OCI-LY7 (cell line): ENCODE results near the gene PLAA.

Experiments
- EZH2phosphoT487 ChIP-seq: fragments of 200-600 bp; sonication (generic); IDR thresholded peaks from 2 replicates; pipeline ENCODE4 v1.6.1; 2018; ENCODE audit warnings: low read depth, borderline replicate concordance, mild to moderate bottlenecking, mixed run types, antibody characterized with exemption, low read length, moderate library complexity, mixed read lengths
- TF ChIP-seq, protein P1 (sequence below): fragments of 200-600 bp; sonication (generic); conservative IDR thresholded peaks from 2 replicates; pipeline ENCODE4 v1.5.1; 2014; ENCODE audit warnings: mild to moderate bottlenecking, antibody characterized with exemption, low read length, moderate library complexity, mixed read lengths

DNA sequence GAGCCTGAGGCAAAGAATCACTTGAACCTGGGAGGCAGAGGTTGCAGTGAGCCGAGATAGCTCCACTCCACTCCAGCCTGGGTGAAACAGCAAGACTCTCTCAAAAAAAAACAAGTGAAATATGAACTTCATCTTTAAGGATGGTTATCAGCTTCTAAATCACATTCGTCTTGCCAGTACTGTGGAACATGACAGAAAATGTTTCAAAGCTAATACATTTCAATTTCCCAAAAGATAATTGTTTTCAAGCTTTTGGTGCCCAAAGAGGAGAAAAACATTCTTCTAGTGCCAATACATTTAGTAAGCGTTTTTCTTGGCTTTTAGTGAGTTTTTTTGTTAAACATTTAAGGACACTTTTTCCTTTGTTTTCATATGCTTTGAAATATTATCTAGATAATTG is 4.8 kb upstream of the PLAA start:
- TF ChIP-seq, protein P1, sequence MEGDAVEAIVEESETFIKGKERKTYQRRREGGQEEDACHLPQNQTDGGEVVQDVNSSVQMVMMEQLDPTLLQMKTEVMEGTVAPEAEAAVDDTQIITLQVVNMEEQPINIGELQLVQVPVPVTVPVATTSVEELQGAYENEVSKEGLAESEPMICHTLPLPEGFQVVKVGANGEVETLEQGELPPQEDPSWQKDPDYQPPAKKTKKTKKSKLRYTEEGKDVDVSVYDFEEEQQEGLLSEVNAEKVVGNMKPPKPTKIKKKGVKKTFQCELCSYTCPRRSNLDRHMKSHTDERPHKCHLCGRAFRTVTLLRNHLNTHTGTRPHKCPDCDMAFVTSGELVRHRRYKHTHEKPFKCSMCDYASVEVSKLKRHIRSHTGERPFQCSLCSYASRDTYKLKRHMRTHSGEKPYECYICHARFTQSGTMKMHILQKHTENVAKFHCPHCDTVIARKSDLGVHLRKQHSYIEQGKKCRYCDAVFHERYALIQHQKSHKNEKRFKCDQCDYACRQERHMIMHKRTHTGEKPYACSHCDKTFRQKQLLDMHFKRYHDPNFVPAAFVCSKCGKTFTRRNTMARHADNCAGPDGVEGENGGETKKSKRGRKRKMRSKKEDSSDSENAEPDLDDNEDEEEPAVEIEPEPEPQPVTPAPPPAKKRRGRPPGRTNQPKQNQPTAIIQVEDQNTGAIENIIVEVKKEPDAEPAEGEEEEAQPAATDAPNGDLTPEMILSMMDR = no peak
- TF ChIP-seq EZH2phosphoT487 = no peak
